ENCODE data around the gene MCFD2.
"Not testable (repeated sequence)": the region's sequence is repeated elsewhere in the genome, so short reads cannot be mapped to it uniquely, and the experiment has no call there.

Gene MCFD2

GRCh38 chr2:46878240-46878877, 37.2 kb downstream of the MCFD2 start:
- no peak overlapping the region for H3K4me3 ChIP-seq (replicated peaks; ENCODE audit: insufficient read depth, low read length)
- H3K27me3 ChIP-seq (ENCODE audit: insufficient read depth, poor library complexity, severe bottlenecking): no peaks in the 10 kb centered on the region
- no peak for DNase-seq (ENCODE audit: low read depth in 1 of 2, low spot score in 1 of 2)
- H3K27ac ChIP-seq (replicated peaks): no peak overlapping the region
- TF ChIP-seq REST (IDR thresholded peaks at IDR 0.05; ENCODE audit: insufficient replicate concordance, low read depth) (no peak), POLR2AphosphoS5 (IDR thresholded peaks at IDR 0.05; ENCODE audit: low read depth) (no peak), GABPA (IDR thresholded peaks at IDR 0.05; ENCODE audit: low read depth) (no peak), SPI1 (IDR thresholded peaks at IDR 0.05; ENCODE audit: borderline replicate concordance, low read depth) (no peak), CTCF (IDR thresholded peaks at IDR 0.05; ENCODE audit: insufficient read depth, low read length) (no peak)

- Histone ChIP-seq H3K27me3 (ENCODE audit: insufficient read depth, poor library complexity, severe bottlenecking) (no peaks in the 10 kb centered on the region), H3K4me3 (replicated peaks; ENCODE audit: insufficient read depth, low read length) (no peak overlapping the region), H3K27ac (replicated peaks) (no peak overlapping the region)
- TF ChIP-seq CTCF (IDR thresholded peaks at IDR 0.05; ENCODE audit: insufficient read depth, low read length) (no peak), SPI1 (IDR thresholded peaks at IDR 0.05; ENCODE audit: borderline replicate concordance, low read depth) (no peak), REST (IDR thresholded peaks at IDR 0.05; ENCODE audit: insufficient replicate concordance, low read depth) (no peak), POLR2AphosphoS5 (IDR thresholded peaks at IDR 0.05; ENCODE audit: low read depth) (no peak), GABPA (IDR thresholded peaks at IDR 0.05; ENCODE audit: low read depth) (no peak)
- no peak for DNase-seq (ENCODE audit: low read depth in 1 of 2, low spot score in 1 of 2)
These were observed 37.9 kb downstream of the MCFD2 start for GRCh38 chr2:46877619-46878113.

- DNase-seq (ENCODE audit: low read depth in 1 of 2, low spot score in 1 of 2): peak; percentile 32 to 52
- Histone ChIP-seq H3K27ac (replicated peaks) (no peak overlapping the region), H3K27me3 (ENCODE audit: insufficient read depth, poor library complexity, severe bottlenecking) (no peaks in the 10 kb centered on the region), H3K4me3 (replicated peaks; ENCODE audit: insufficient read depth, low read length) (no peak overlapping the region)
- TF ChIP-seq GABPA (IDR thresholded peaks at IDR 0.05; ENCODE audit: low read depth) (no peak), SPI1 (IDR thresholded peaks at IDR 0.05; ENCODE audit: borderline replicate concordance, low read depth) (no peak), POLR2AphosphoS5 (IDR thresholded peaks at IDR 0.05; ENCODE audit: low read depth) (no peak), REST (IDR thresholded peaks at IDR 0.05; ENCODE audit: insufficient replicate concordance, low read depth) (no peak), CTCF (IDR thresholded peaks at IDR 0.05; ENCODE audit: insufficient read depth, low read length) (no peak)
These were observed 38.7 kb downstream of the MCFD2 start for GRCh38 chr2:46876741-46877384.

- DNase-seq (ENCODE audit: low read depth in 1 of 2, low spot score in 1 of 2): peak; percentile 10 to 13
- not testable (repeated sequence) for H3K4me3 ChIP-seq (replicated peaks; ENCODE audit: insufficient read depth, low read length); H3K27me3 ChIP-seq (ENCODE audit: insufficient read depth, poor library complexity, severe bottlenecking); H3K27ac ChIP-seq (replicated peaks)
These were observed 39.5 kb downstream of the MCFD2 start for GRCh38 chr2:46875962-46876689.

All from HL-60 (cell line).